ENCODE measurements around the gene ACOXL.

The ACOXL gene

DNA sequence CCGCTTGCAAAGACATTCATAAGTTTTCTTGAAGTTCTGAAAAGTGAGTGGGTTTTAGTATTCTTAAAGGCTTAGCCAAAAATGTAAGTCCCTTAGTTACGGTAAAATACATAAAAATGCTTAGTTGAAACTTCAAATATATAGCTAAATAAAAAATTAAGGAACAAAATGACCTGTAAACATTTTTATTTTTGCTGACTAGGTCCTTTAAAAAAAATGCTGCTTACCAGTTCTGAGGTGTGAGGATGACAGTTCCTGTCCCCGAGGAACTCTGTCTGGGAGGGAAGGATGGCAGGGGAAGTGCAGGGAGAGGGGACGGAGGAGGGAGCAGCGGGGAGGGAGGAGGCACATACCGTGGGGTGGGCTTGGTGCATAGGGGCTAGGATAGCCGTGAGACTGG, 285.5 kb downstream of the ACOXL start:
- no peak for DNase-seq (ENCODE audit: low read depth)
- no peak overlapping the region for H3K4me3 ChIP-seq (ENCODE audit: low read depth, low read length)
- TF ChIP-seq, protein P1, sequence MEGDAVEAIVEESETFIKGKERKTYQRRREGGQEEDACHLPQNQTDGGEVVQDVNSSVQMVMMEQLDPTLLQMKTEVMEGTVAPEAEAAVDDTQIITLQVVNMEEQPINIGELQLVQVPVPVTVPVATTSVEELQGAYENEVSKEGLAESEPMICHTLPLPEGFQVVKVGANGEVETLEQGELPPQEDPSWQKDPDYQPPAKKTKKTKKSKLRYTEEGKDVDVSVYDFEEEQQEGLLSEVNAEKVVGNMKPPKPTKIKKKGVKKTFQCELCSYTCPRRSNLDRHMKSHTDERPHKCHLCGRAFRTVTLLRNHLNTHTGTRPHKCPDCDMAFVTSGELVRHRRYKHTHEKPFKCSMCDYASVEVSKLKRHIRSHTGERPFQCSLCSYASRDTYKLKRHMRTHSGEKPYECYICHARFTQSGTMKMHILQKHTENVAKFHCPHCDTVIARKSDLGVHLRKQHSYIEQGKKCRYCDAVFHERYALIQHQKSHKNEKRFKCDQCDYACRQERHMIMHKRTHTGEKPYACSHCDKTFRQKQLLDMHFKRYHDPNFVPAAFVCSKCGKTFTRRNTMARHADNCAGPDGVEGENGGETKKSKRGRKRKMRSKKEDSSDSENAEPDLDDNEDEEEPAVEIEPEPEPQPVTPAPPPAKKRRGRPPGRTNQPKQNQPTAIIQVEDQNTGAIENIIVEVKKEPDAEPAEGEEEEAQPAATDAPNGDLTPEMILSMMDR (IDR thresholded peaks at IDR 0.05; ENCODE audit: low read depth, low read length, missing control alignments): no peak

- no peak for DNase-seq (ENCODE audit: low read depth)
- TF ChIP-seq, protein P1 (IDR thresholded peaks at IDR 0.05; ENCODE audit: low read depth, low read length, missing control alignments): no peak
- no peak overlapping the region for H3K4me3 ChIP-seq (ENCODE audit: low read depth, low read length)
Observed at GRCh38 chr2:111019381-111019780, 287.0 kb downstream of the ACOXL start.

- TF ChIP-seq, protein P1 (IDR thresholded peaks at IDR 0.05; ENCODE audit: low read depth, low read length, missing control alignments): no peak
- no peak for DNase-seq (ENCODE audit: low read depth)
- H3K4me3 ChIP-seq (ENCODE audit: low read depth, low read length): no peak overlapping the region
Observed at GRCh38 chr2:111022633-111023032, 290.3 kb downstream of the ACOXL start.

- H3K4me3 ChIP-seq (ENCODE audit: low read depth, low read length): no peak overlapping the region
- no peak for DNase-seq (ENCODE audit: low read depth)
- TF ChIP-seq, protein P1 (IDR thresholded peaks at IDR 0.05; ENCODE audit: low read depth, low read length, missing control alignments): no peak
Observed at GRCh38 chr2:111024496-111024895, 292.1 kb downstream of the ACOXL start.

- no peak overlapping the region for H3K4me3 ChIP-seq (ENCODE audit: low read depth, low read length)
- TF ChIP-seq, protein P1 (IDR thresholded peaks at IDR 0.05; ENCODE audit: low read depth, low read length, missing control alignments): no peak
- no peak for DNase-seq (ENCODE audit: low read depth)
Observed at GRCh38 chr2:111025288-111025687, 292.9 kb downstream of the ACOXL start.

DNA sequence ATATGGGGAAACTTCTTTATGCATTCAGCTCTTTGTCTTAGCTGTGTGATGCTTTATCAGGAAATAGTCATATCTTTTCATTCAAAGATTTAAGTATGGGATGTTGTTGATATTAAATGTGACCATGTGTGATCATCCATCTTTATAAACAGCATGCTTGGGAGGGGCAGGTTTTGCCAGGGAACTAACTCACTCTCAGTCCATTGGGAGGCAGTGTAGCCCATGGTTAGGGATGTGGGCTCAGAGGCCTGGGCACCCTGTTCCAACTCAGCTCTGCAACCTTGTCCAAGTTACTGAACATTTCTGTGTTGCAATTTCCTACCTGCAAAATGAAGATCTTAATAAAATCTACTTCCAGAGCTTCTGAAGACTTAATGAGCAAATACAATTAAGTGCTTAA, 296.3 kb downstream of the ACOXL start:
- no peak overlapping the region for H3K4me3 ChIP-seq (ENCODE audit: low read depth, low read length)
- TF ChIP-seq, protein P1 (IDR thresholded peaks at IDR 0.05; ENCODE audit: low read depth, low read length, missing control alignments): peak; percentile 28
- no peak for DNase-seq (ENCODE audit: low read depth)

DNA sequence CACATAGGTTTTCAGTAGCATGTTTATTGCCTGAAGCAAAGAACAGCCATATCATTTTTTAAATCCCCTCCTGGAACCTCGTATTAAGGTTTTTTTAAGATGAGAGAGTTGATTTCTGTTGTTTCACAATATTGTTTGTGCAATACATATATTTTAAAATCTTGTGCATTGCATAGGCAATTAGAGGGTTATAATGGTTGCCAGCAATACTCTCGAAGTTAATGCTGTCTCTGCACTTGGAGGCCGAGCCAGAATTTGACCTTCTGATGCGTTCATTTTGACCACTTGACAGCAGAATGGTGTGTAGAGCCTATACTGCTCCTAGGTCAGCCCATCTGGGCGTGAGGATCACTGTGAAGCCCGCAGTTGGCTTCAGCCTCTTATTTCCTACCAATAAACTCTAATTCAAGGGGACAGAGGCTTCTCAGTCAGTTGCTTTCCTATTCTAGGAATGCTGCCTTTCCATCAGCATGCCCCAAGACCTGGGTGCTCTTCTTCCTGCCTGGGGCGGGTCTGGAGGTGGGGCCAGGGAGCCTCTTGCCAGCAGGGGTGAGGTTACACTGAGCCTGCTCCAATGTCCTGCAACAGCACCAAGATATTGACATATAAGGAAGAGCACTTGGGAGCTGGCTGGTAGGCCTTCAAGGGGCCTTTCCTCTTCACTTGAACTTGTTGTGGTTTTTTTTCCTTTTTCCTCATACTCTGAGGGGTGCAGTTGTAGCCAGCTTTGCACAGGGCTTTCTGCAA, 297.0 kb downstream of the ACOXL start:
- TF ChIP-seq, protein P1 (IDR thresholded peaks at IDR 0.05; ENCODE audit: low read depth, low read length, missing control alignments): no peak
- H3K4me3 ChIP-seq (ENCODE audit: low read depth, low read length): no peak overlapping the region
- no peak for DNase-seq (ENCODE audit: low read depth)
